ENCODE data around the gene CTAGE4.
"Not testable (repeated sequence)": the region's sequence is repeated elsewhere in the genome, so short reads cannot be mapped to it uniquely, and the experiment has no call there.

The CTAGE4 gene

GRCh38 chr7:144183166-144183565 lies at the start of gene CTAGE4:
Gene CTAGE4, plus strand, starts transcription at chr7:144183466. Its CDS starts 38 bp downstream, at chr7:144183504.
- H3K9ac ChIP-seq (ENCODE audit: low read length); H3K27me3 ChIP-seq (ENCODE audit: control insufficient read depth, insufficient read depth, low read length); H3K9me3 ChIP-seq (ENCODE audit: control insufficient read depth, insufficient read depth, low read depth, low read length); H3K27ac ChIP-seq (ENCODE audit: low read depth, low read length); H3K4me1 ChIP-seq (ENCODE audit: control insufficient read depth, insufficient read depth, low read length); H3K36me3 ChIP-seq (ENCODE audit: control insufficient read depth, insufficient read depth, low read length); H3K4me3 ChIP-seq (ENCODE audit: low read depth, low read length): not testable (repeated sequence)

GRCh38 chr7:144134116-144134515 lies 49.1 kb upstream of the CTAGE4 start:
- Histone ChIP-seq H3K9me3 (ENCODE audit: control insufficient read depth, insufficient read depth, low read depth, low read length) (no peaks in the 10 kb centered on the region), H3K27ac (ENCODE audit: low read depth, low read length) (no peak overlapping the region), H3K4me3 (ENCODE audit: low read depth, low read length) (no peak overlapping the region), H3K9ac (ENCODE audit: low read length) (no peak overlapping the region), H3K36me3 (ENCODE audit: control insufficient read depth, insufficient read depth, low read length) (no peaks in the 10 kb centered on the region), H3K4me1 (ENCODE audit: control insufficient read depth, insufficient read depth, low read length) (no peaks in the 10 kb centered on the region), H3K27me3 (ENCODE audit: control insufficient read depth, insufficient read depth, low read length) (no peaks in the 10 kb centered on the region)

- no peak overlapping the region for H3K4me3 ChIP-seq (ENCODE audit: low read depth, low read length)
These were observed 45.8 kb upstream of the CTAGE4 start for GRCh38 chr7:144137501-144137900.

GRCh38 chr7:144142187-144142586 lies 41.1 kb upstream of the CTAGE4 start:
- Histone ChIP-seq H3K9me3 (ENCODE audit: control insufficient read depth, insufficient read depth, low read depth, low read length) (peaks cover 12% of the 10 kb centered on the region), H3K4me1 (ENCODE audit: control insufficient read depth, insufficient read depth, low read length) (no peaks in the 10 kb centered on the region), H3K4me3 (ENCODE audit: low read depth, low read length) (no peak overlapping the region), H3K27me3 (ENCODE audit: control insufficient read depth, insufficient read depth, low read length) (no peaks in the 10 kb centered on the region), H3K27ac (ENCODE audit: low read depth, low read length) (no peak overlapping the region), H3K36me3 (ENCODE audit: control insufficient read depth, insufficient read depth, low read length) (no peaks in the 10 kb centered on the region), H3K9ac (ENCODE audit: low read length) (no peak overlapping the region)

More at GRCh38 chr7:144137501-144137900, 45.8 kb upstream of the CTAGE4 start:
- no peaks in the 10 kb centered on the region for H3K4me1 ChIP-seq (ENCODE audit: control insufficient read depth, insufficient read depth, low read length)
- no peak overlapping the region for H3K27ac ChIP-seq (ENCODE audit: low read depth, low read length)
- no peaks in the 10 kb centered on the region for H3K36me3 ChIP-seq (ENCODE audit: control insufficient read depth, insufficient read depth, low read length)
- H3K9me3 ChIP-seq (ENCODE audit: control insufficient read depth, insufficient read depth, low read depth, low read length): 0 out of 2 replicates have a peak, but pooled peaks cover 5% of the 10 kb centered on the region
- no peak overlapping the region for H3K9ac ChIP-seq (ENCODE audit: low read length)
- no peaks in the 10 kb centered on the region for H3K27me3 ChIP-seq (ENCODE audit: control insufficient read depth, insufficient read depth, low read length)

GRCh38 chr7:144144426-144144825 lies 38.8 kb upstream of the CTAGE4 start:
- Histone ChIP-seq H3K9ac (ENCODE audit: low read length) (no peak overlapping the region), H3K27ac (ENCODE audit: low read depth, low read length) (no peak overlapping the region), H3K9me3 (ENCODE audit: control insufficient read depth, insufficient read depth, low read depth, low read length) (peaks cover 31% of the 10 kb centered on the region), H3K4me1 (ENCODE audit: control insufficient read depth, insufficient read depth, low read length) (no peaks in the 10 kb centered on the region), H3K27me3 (ENCODE audit: control insufficient read depth, insufficient read depth, low read length) (no peaks in the 10 kb centered on the region), H3K36me3 (ENCODE audit: control insufficient read depth, insufficient read depth, low read length) (no peaks in the 10 kb centered on the region), H3K4me3 (ENCODE audit: low read depth, low read length) (no peak overlapping the region)

GRCh38 chr7:144148224-144148827 lies 34.9 kb upstream of the CTAGE4 start:
- Histone ChIP-seq H3K27me3 (ENCODE audit: control insufficient read depth, insufficient read depth, low read length) (no peaks in the 10 kb centered on the region), H3K9ac (ENCODE audit: low read length) (no peak overlapping the region), H3K27ac (ENCODE audit: low read depth, low read length) (no peak overlapping the region), H3K36me3 (ENCODE audit: control insufficient read depth, insufficient read depth, low read length) (no peaks in the 10 kb centered on the region), H3K4me3 (ENCODE audit: low read depth, low read length) (no peak overlapping the region), H3K4me1 (ENCODE audit: control insufficient read depth, insufficient read depth, low read length) (no peaks in the 10 kb centered on the region), H3K9me3 (ENCODE audit: control insufficient read depth, insufficient read depth, low read depth, low read length) (peaks cover 32% of the 10 kb centered on the region)

- Histone ChIP-seq H3K9ac (ENCODE audit: low read length) (no peak overlapping the region), H3K27ac (ENCODE audit: low read depth, low read length) (no peak overlapping the region), H3K4me3 (ENCODE audit: low read depth, low read length) (no peak overlapping the region), H3K36me3 (ENCODE audit: control insufficient read depth, insufficient read depth, low read length) (no peaks in the 10 kb centered on the region), H3K9me3 (ENCODE audit: control insufficient read depth, insufficient read depth, low read depth, low read length) (no peaks in the 10 kb centered on the region), H3K4me1 (ENCODE audit: control insufficient read depth, insufficient read depth, low read length) (no peaks in the 10 kb centered on the region), H3K27me3 (ENCODE audit: control insufficient read depth, insufficient read depth, low read length) (no peaks in the 10 kb centered on the region)
These were observed 24.4 kb upstream of the CTAGE4 start for GRCh38 chr7:144158861-144159260.

GRCh38 chr7:144164784-144165183 lies 18.5 kb upstream of the CTAGE4 start:
- no peak overlapping the region for H3K4me3 ChIP-seq (ENCODE audit: low read depth, low read length)
- no peaks in the 10 kb centered on the region for H3K4me1 ChIP-seq (ENCODE audit: control insufficient read depth, insufficient read depth, low read length)
- H3K9ac ChIP-seq (ENCODE audit: low read length): no peak overlapping the region
- H3K36me3 ChIP-seq (ENCODE audit: control insufficient read depth, insufficient read depth, low read length): no peaks in the 10 kb centered on the region
- H3K27me3 ChIP-seq (ENCODE audit: control insufficient read depth, insufficient read depth, low read length): no peaks in the 10 kb centered on the region
- H3K27ac ChIP-seq (ENCODE audit: low read depth, low read length): no peak overlapping the region
- no peaks in the 10 kb centered on the region for H3K9me3 ChIP-seq (ENCODE audit: control insufficient read depth, insufficient read depth, low read depth, low read length)

- H3K9me3 ChIP-seq (ENCODE audit: control insufficient read depth, insufficient read depth, low read depth, low read length); H3K27ac ChIP-seq (ENCODE audit: low read depth, low read length); H3K36me3 ChIP-seq (ENCODE audit: control insufficient read depth, insufficient read depth, low read length): not testable (repeated sequence)
These were observed 11.5 kb upstream of the CTAGE4 start for GRCh38 chr7:144171594-144172350.

GRCh38 chr7:144174613-144175012 lies 8.7 kb upstream of the CTAGE4 start:
- H3K36me3 ChIP-seq (ENCODE audit: control insufficient read depth, insufficient read depth, low read length): no peaks in the 10 kb centered on the region
- no peak overlapping the region for H3K27ac ChIP-seq (ENCODE audit: low read depth, low read length)
- H3K9ac ChIP-seq (ENCODE audit: low read length): no peak overlapping the region
- no peak overlapping the region for H3K4me3 ChIP-seq (ENCODE audit: low read depth, low read length)
- no peaks in the 10 kb centered on the region for H3K27me3 ChIP-seq (ENCODE audit: control insufficient read depth, insufficient read depth, low read length)
- no peaks in the 10 kb centered on the region for H3K9me3 ChIP-seq (ENCODE audit: control insufficient read depth, insufficient read depth, low read depth, low read length)
- H3K4me1 ChIP-seq (ENCODE audit: control insufficient read depth, insufficient read depth, low read length): no peaks in the 10 kb centered on the region

More at GRCh38 chr7:144171594-144172350, 11.5 kb upstream of the CTAGE4 start:
- not testable (repeated sequence) for H3K4me1 ChIP-seq (ENCODE audit: control insufficient read depth, insufficient read depth, low read length); H3K9ac ChIP-seq (ENCODE audit: low read length); H3K4me3 ChIP-seq (ENCODE audit: low read depth, low read length); H3K27me3 ChIP-seq (ENCODE audit: control insufficient read depth, insufficient read depth, low read length)

GRCh38 chr7:144178380-144179164 lies 4.7 kb upstream of the CTAGE4 start:
- H3K27me3 ChIP-seq (ENCODE audit: control insufficient read depth, insufficient read depth, low read length); H3K4me3 ChIP-seq (ENCODE audit: low read depth, low read length); H3K9me3 ChIP-seq (ENCODE audit: control insufficient read depth, insufficient read depth, low read depth, low read length); H3K4me1 ChIP-seq (ENCODE audit: control insufficient read depth, insufficient read depth, low read length); H3K9ac ChIP-seq (ENCODE audit: low read length); H3K36me3 ChIP-seq (ENCODE audit: control insufficient read depth, insufficient read depth, low read length); H3K27ac ChIP-seq (ENCODE audit: low read depth, low read length): not testable (repeated sequence)

Data from HUES6 (cell line).